GM21360 (cell line): ENCODE measurements around the gene GBF1.

Experiments used
- ATAC-seq: cut with Tn5 transposase; IDR thresholded peaks from one replicate; pipeline ENCODE4 v1.9.1; 2021; ENCODE audit warnings: mild to moderate bottlenecking, moderate library complexity; ENCODE audit not compliant: unreplicated experiment

Gene GBF1

GRCh38 chr10:102264371-102264770, 19.0 kb downstream of the GBF1 start:
- ATAC-seq, result no peak

GRCh38 chr10:102266670-102267069, 21.3 kb downstream of the GBF1 start:
- no peak for ATAC-seq

- ATAC-seq, result no peak
These were observed 22.4 kb downstream of the GBF1 start for GRCh38 chr10:102267748-102268147.

- ATAC-seq, result no peak
These were observed 23.1 kb downstream of the GBF1 start for GRCh38 chr10:102268375-102268888.

GRCh38 chr10:102269017-102269416, 23.7 kb downstream of the GBF1 start:
- no peak for ATAC-seq

GRCh38 chr10:102274062-102274461, 28.7 kb downstream of the GBF1 start:
- no peak for ATAC-seq

GRCh38 chr10:102275343-102275742, 30.0 kb downstream of the GBF1 start:
- no peak for ATAC-seq

- ATAC-seq, result no peak
These were observed 33.8 kb downstream of the GBF1 start for GRCh38 chr10:102279104-102279503.

GRCh38 chr10:102280397-102281101, 35.2 kb downstream of the GBF1 start:
- ATAC-seq, result no peak

- no peak for ATAC-seq
These were observed 35.8 kb downstream of the GBF1 start for GRCh38 chr10:102281102-102281487.

GRCh38 chr10:102283488-102283887, 38.2 kb downstream of the GBF1 start:
- no peak for ATAC-seq

GRCh38 chr10:102283890-102284289, 38.6 kb downstream of the GBF1 start:
- ATAC-seq, result no peak

- ATAC-seq, result no peak
These were observed 39.2 kb downstream of the GBF1 start for GRCh38 chr10:102284531-102284930.

- ATAC-seq, result no peak
These were observed 39.8 kb downstream of the GBF1 start for GRCh38 chr10:102285133-102285532.

GRCh38 chr10:102286216-102286615, 40.9 kb downstream of the GBF1 start:
- ATAC-seq, result no peak

- no peak for ATAC-seq
These were observed 42.2 kb downstream of the GBF1 start for GRCh38 chr10:102287538-102287937.

- ATAC-seq, result no peak
These were observed 42.7 kb downstream of the GBF1 start for GRCh38 chr10:102287991-102288390.

GRCh38 chr10:102289356-102289755, 44.0 kb downstream of the GBF1 start:
- no peak for ATAC-seq

GRCh38 chr10:102289840-102290239, 44.5 kb downstream of the GBF1 start:
- no peak for ATAC-seq

GRCh38 chr10:102291221-102291905, 46.0 kb downstream of the GBF1 start:
- ATAC-seq, result no peak

- ATAC-seq, result no peak
These were observed 51.8 kb downstream of the GBF1 start for GRCh38 chr10:102297101-102297500.

- no peak for ATAC-seq
These were observed 53.6 kb downstream of the GBF1 start for GRCh38 chr10:102298899-102299298.
